Measurements from ENCODE around the gene SNAP23.
"Not testable (repeated sequence)": the region's sequence is repeated elsewhere in the genome, so short reads cannot be mapped to it uniquely, and the experiment has no call there.

Gene SNAP23

GRCh38 chr15:42549741-42550392, 54.4 kb downstream of the SNAP23 start:
- no peak for DNase-seq (ENCODE audit: low read depth in 1 of 2, low spot score in 1 of 2)
- in situ Hi-C loops (cut with HindIII; ENCODE audit: low pct_unique_long_range_greater_than_20kb, low sequenced_read_pairs): no loop called here
- TF ChIP-seq JUND (IDR thresholded peaks at IDR 0.05; ENCODE audit: low read depth): no peak

GRCh38 chr15:42553554-42553953, 58.1 kb downstream of the SNAP23 start:
- DNase-seq (ENCODE audit: low read depth in 1 of 2, low spot score in 1 of 2): no peak
- TF ChIP-seq JUND (IDR thresholded peaks at IDR 0.05; ENCODE audit: low read depth): no peak
- in situ Hi-C loops (cut with HindIII; ENCODE audit: low pct_unique_long_range_greater_than_20kb, low sequenced_read_pairs): no loop called here

GRCh38 chr15:42556550-42557207, 61.2 kb downstream of the SNAP23 start:
- in situ Hi-C loops (cut with HindIII; ENCODE audit: low pct_unique_long_range_greater_than_20kb, low sequenced_read_pairs); DNase-seq (ENCODE audit: low read depth in 1 of 2, low spot score in 1 of 2): not testable (repeated sequence)

- DNase-seq (ENCODE audit: low read depth in 1 of 2, low spot score in 1 of 2): no peak
- in situ Hi-C loops (cut with HindIII; ENCODE audit: low pct_unique_long_range_greater_than_20kb, low sequenced_read_pairs): no loop called here
- no peak for TF ChIP-seq JUND (IDR thresholded peaks at IDR 0.05; ENCODE audit: low read depth)
These were observed 63.3 kb downstream of the SNAP23 start for GRCh38 chr15:42558739-42559138.

- in situ Hi-C loops (cut with HindIII; ENCODE audit: low pct_unique_long_range_greater_than_20kb, low sequenced_read_pairs): no loop called here
- no peak for TF ChIP-seq JUND (IDR thresholded peaks at IDR 0.05; ENCODE audit: low read depth)
- DNase-seq (ENCODE audit: low read depth in 1 of 2, low spot score in 1 of 2): peak; percentile 92 to 98
These were observed 80.0 kb downstream of the SNAP23 start, which contains the start of gene STARD9 for GRCh38 chr15:42575188-42576039. Gene STARD9 (plus strand): TSS chr15:42575606. CDS start chr15:42575716, 110 bp downstream.

- in situ Hi-C loops (cut with HindIII; ENCODE audit: low pct_unique_long_range_greater_than_20kb, low sequenced_read_pairs): no loop called here
- DNase-seq (ENCODE audit: low read depth in 1 of 2, low spot score in 1 of 2): no peak
These were observed 80.7 kb downstream of the SNAP23 start for GRCh38 chr15:42576040-42576594.

GRCh38 chr15:42576776-42577175, 81.3 kb downstream of the SNAP23 start:
- in situ Hi-C loops (cut with HindIII; ENCODE audit: low pct_unique_long_range_greater_than_20kb, low sequenced_read_pairs): no loop called here
- no peak for DNase-seq (ENCODE audit: low read depth in 1 of 2, low spot score in 1 of 2)
- no peak for TF ChIP-seq JUND (IDR thresholded peaks at IDR 0.05; ENCODE audit: low read depth)

More at GRCh38 chr15:42576040-42576594, 80.7 kb downstream of the SNAP23 start:
- no peak for TF ChIP-seq JUND (IDR thresholded peaks at IDR 0.05; ENCODE audit: low read depth)

- no peak for DNase-seq (ENCODE audit: low read depth in 1 of 2, low spot score in 1 of 2)
- in situ Hi-C loops (cut with HindIII; ENCODE audit: low pct_unique_long_range_greater_than_20kb, low sequenced_read_pairs): no loop called here
- TF ChIP-seq JUND (IDR thresholded peaks at IDR 0.05; ENCODE audit: low read depth): no peak
These were observed 82.1 kb downstream of the SNAP23 start for GRCh38 chr15:42577514-42578031.

- TF ChIP-seq JUND (IDR thresholded peaks at IDR 0.05; ENCODE audit: low read depth): no peak
- DNase-seq (ENCODE audit: low read depth in 1 of 2, low spot score in 1 of 2): no peak
- in situ Hi-C loops (cut with HindIII; ENCODE audit: low pct_unique_long_range_greater_than_20kb, low sequenced_read_pairs): no loop called here
These were observed 83.6 kb downstream of the SNAP23 start for GRCh38 chr15:42578984-42579537.

- peak; percentile 72 to 77 for DNase-seq (ENCODE audit: low read depth in 1 of 2, low spot score in 1 of 2)
- in situ Hi-C loops (cut with HindIII; ENCODE audit: low pct_unique_long_range_greater_than_20kb, low sequenced_read_pairs): no loop called here
- TF ChIP-seq JUND (IDR thresholded peaks at IDR 0.05; ENCODE audit: low read depth): no peak
These were observed 85.9 kb downstream of the SNAP23 start for GRCh38 chr15:42581272-42581730.

All from T47D (cell line).